GM19468 (cell line): ENCODE results near the gene TWF2.

Experiments
- ATAC-seq: cut with Tn5 transposase; IDR thresholded peaks from one replicate; pipeline ENCODE4 v1.9.1; 2021; ENCODE audit warnings: mild to moderate bottlenecking, moderate library complexity, moderate number of reproducible peaks; ENCODE audit not compliant: unreplicated experiment; ENCODE audit errors: extremely low read depth

Gene TWF2

GRCh38 chr3:52240059-52240885 lies 1.3 kb upstream of the TWF2 start:
- no peak for ATAC-seq

GRCh38 chr3:52238193-52238760 lies 681 bp downstream of the TWF2 start:
- ATAC-seq, result no peak

- no peak for ATAC-seq
Observed at GRCh38 chr3:52237657-52238172, 1.2 kb downstream of the TWF2 start.

- ATAC-seq, result no peak
Observed at GRCh38 chr3:52237006-52237656, 1.8 kb downstream of the TWF2 start.

GRCh38 chr3:52236424-52236886 lies 2.5 kb downstream of the TWF2 start:
- ATAC-seq, result no peak

GRCh38 chr3:52234516-52235447 lies 4.2 kb downstream of the TWF2 start:
- no peak for ATAC-seq

- no peak for ATAC-seq
Observed at GRCh38 chr3:52233968-52234367, 5.0 kb downstream of the TWF2 start.

GRCh38 chr3:52233108-52233591 lies 5.8 kb downstream of the TWF2 start:
- no peak for ATAC-seq

- ATAC-seq, result no peak
Observed at GRCh38 chr3:52232279-52233107, 6.5 kb downstream of the TWF2 start.

- ATAC-seq, result peak; percentile 28
Observed at GRCh38 chr3:52231502-52232278, 7.3 kb downstream of the TWF2 start.

GRCh38 chr3:52230889-52231499 lies 8.0 kb downstream of the TWF2 start:
- no peak for ATAC-seq

GRCh38 chr3:52230461-52230860 lies 8.5 kb downstream of the TWF2 start:
- ATAC-seq, result no peak

- no peak for ATAC-seq
Observed at GRCh38 chr3:52229656-52230055, 9.3 kb downstream of the TWF2 start.

GRCh38 chr3:52228751-52229291 lies 10.1 kb downstream of the TWF2 start:
- ATAC-seq, result no peak

- no peak for ATAC-seq
Observed at GRCh38 chr3:52228266-52228665, 10.7 kb downstream of the TWF2 start.

GRCh38 chr3:52227766-52228165 lies 11.2 kb downstream of the TWF2 start:
- no peak for ATAC-seq

GRCh38 chr3:52227117-52227516 lies 11.8 kb downstream of the TWF2 start:
- ATAC-seq, result no peak
